GM21515 (cell line): ENCODE data around the gene ALDH1A2.
"Not testable (repeated sequence)": the region's sequence is repeated elsewhere in the genome, so short reads cannot be mapped to it uniquely, and the experiment has no call there.

Experiments used
- ATAC-seq: cut with Tn5 transposase; IDR thresholded peaks from one replicate; pipeline ENCODE4 v1.9.1; 2021; ENCODE audit not compliant: unreplicated experiment

ALDH1A2 gene

GRCh38 chr15:58043192-58043903 is 22.2 kb downstream of the ALDH1A2 start:
- no peak for ATAC-seq

- no peak for ATAC-seq
Measured at GRCh38 chr15:58042006-58042405, 23.5 kb downstream of the ALDH1A2 start.

- ATAC-seq = no peak
Measured at GRCh38 chr15:58040150-58040549, 25.4 kb downstream of the ALDH1A2 start.

- no peak for ATAC-seq
Measured at GRCh38 chr15:58039079-58040035, 26.2 kb downstream of the ALDH1A2 start.

GRCh38 chr15:58038426-58039078 is 27.0 kb downstream of the ALDH1A2 start:
- no peak for ATAC-seq

GRCh38 chr15:58037723-58038301 is 27.7 kb downstream of the ALDH1A2 start:
- ATAC-seq = no peak

GRCh38 chr15:58036579-58036978 is 28.9 kb downstream of the ALDH1A2 start:
- ATAC-seq = no peak

- not testable (repeated sequence) for ATAC-seq
Measured at GRCh38 chr15:58028392-58028791, 37.1 kb downstream of the ALDH1A2 start.

- ATAC-seq = no peak
Measured at GRCh38 chr15:58026552-58026951, 39.0 kb downstream of the ALDH1A2 start.

GRCh38 chr15:58026051-58026450 is 39.5 kb downstream of the ALDH1A2 start:
- no peak for ATAC-seq

- ATAC-seq = no peak
Measured at GRCh38 chr15:58021332-58022230, 43.9 kb downstream of the ALDH1A2 start.

- ATAC-seq = no peak
Measured at GRCh38 chr15:58019503-58020376, 45.8 kb downstream of the ALDH1A2 start.

- ATAC-seq = no peak
Measured at GRCh38 chr15:58017869-58018268, 47.6 kb downstream of the ALDH1A2 start.

GRCh38 chr15:58016581-58017175 is 48.8 kb downstream of the ALDH1A2 start:
- no peak for ATAC-seq

- ATAC-seq = no peak
Measured at GRCh38 chr15:58015565-58015964, 49.9 kb downstream of the ALDH1A2 start.

- no peak for ATAC-seq
Measured at GRCh38 chr15:58014470-58014869, 51.0 kb downstream of the ALDH1A2 start.

- ATAC-seq = no peak
Measured at GRCh38 chr15:58014040-58014439, 51.5 kb downstream of the ALDH1A2 start.

- ATAC-seq = no peak
Measured at GRCh38 chr15:58010983-58011382, 54.5 kb downstream of the ALDH1A2 start.

- no peak for ATAC-seq
Measured at GRCh38 chr15:58003810-58004209, 61.7 kb downstream of the ALDH1A2 start.
